Measurements from ENCODE around the gene DPP7. TPM values are rescaled to one million over a fixed set of nuclear protein-coding genes. Genes with fewer than 3 reads are reported as not detected.

The DPP7 gene
- total RNA-seq, 1 experiment from 2014 or later = 139 TPM

DNA sequence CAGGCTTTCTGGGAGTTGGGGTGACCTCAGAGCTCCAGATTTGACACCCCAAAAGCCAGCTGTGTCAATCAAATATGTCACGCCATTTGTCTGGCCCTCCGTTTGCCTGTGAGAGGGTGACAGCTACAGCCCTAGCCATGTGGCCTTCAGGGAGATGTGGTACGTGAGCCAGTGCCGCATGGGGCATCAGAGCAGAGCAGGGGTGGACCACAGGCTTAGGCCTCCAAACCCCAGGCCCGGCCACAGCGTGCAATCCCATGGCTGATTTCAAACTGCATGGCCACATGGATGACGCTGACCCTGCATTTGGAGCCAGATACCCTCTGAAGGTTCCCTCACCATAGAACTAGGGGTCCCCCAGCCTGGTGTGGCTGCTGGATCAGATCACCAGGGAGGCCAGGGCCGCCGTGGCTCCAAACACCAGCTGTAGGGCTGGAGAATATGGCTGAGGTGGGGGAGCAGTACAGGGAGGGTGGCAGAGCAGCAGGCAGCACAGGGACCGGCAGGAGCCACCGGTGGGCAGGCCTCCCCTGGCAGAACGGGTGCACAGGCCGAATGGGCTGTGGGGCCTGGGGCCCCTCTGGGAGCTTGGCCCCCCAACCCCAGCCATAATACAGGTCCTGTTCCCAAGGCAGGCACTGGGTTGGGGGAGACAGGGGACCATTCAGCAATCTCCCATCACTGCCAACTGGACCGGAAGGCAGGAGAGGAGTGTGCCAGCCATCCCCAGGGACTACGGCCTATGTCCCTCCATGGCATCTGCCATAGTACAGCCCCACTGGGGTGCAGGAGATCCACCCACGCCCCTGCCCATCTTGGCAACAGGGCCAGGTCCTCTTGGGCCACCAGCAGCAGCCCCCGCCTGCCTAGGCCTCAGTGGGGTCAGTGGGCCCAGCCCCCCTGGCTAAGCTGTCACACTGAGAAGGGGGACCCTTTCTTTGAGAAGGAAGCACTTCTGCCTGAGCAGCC lies 45.7 kb downstream of the DPP7 start:
- Mint-ChIP-seq H3K27ac (ENCODE audit: low read depth, unreplicated experiment) (no peak overlapping the region), H3K4me3 (ENCODE audit: unreplicated experiment) (peak overlapping the region; percentile 40), H3K4me1 (ENCODE audit: insufficient read depth, unreplicated experiment) (peaks cover 16% of the 10 kb centered on the region), H3K36me3 (ENCODE audit: insufficient read depth, unreplicated experiment) (no peaks in the 10 kb centered on the region), H3K27me3 (ENCODE audit: insufficient read depth, unreplicated experiment) (no peaks in the 10 kb centered on the region), H3K9me3 (ENCODE audit: unreplicated experiment) (no peaks in the 10 kb centered on the region)
- TF ChIP-seq, protein P1, sequence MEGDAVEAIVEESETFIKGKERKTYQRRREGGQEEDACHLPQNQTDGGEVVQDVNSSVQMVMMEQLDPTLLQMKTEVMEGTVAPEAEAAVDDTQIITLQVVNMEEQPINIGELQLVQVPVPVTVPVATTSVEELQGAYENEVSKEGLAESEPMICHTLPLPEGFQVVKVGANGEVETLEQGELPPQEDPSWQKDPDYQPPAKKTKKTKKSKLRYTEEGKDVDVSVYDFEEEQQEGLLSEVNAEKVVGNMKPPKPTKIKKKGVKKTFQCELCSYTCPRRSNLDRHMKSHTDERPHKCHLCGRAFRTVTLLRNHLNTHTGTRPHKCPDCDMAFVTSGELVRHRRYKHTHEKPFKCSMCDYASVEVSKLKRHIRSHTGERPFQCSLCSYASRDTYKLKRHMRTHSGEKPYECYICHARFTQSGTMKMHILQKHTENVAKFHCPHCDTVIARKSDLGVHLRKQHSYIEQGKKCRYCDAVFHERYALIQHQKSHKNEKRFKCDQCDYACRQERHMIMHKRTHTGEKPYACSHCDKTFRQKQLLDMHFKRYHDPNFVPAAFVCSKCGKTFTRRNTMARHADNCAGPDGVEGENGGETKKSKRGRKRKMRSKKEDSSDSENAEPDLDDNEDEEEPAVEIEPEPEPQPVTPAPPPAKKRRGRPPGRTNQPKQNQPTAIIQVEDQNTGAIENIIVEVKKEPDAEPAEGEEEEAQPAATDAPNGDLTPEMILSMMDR (IDR thresholded peaks at IDR 0.05; ENCODE audit: unreplicated experiment) = no peak
- intact Hi-C loops (cut with micrococcal nuclease) = no loop called here
- DNase-seq (ENCODE audit: unreplicated experiment) = no peak
- BruUV-seq (replicated peaks) = no TSS peak
- CTCF ChIA-PET = interaction anchor here (0.6 to 10.9 kb wide), 19 partner anchors 8 to 303 kb away, joined by 3 to 170 read pairs (median 4); partner anchors contain the start of genes ABCA2, FUT7, NPDC1 and UAP1L1
- POLR2A ChIA-PET = interaction anchor here (0.7 to 3.3 kb wide), 10 partner anchors 8 to 22 kb away, joined by 3 to 22 read pairs (median 8); partner anchors contain the start of genes MAN1B1 and NPDC1

DNA sequence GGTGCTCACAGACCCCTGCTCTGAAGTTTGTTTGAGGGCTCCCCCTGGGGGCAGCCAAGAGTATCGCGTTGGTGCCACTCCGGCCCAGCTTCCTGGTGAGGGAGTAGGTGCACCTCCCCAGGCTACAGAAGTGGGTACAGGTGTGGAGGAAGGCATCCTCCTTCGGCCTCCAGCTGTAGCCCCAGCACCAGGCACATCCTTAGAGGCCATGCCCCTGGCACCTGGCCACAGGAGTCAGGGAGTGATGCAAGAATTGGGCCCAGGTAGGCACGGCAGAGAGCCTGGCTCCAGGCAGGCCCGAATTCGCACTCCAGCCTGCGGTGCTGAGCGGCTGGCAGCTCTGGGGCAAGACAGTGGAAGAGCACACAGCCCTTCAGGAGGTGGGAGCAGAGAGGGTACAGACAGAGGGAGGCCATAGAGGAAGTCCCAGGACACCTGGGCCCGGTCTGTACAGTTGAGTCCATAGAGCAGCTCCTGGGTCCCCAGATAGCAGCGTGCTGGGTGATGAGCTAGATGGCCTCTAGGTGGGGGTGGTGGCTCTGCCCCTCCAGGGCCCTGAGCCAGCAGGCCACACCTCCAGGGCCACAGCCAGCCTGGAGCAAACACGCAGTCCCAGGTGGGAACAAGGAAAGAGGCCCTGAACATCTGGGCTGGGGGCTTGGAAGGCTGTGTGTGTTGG lies 46.5 kb downstream of the DPP7 start:
- no peaks in the 10 kb centered on the region for H3K9me3 Mint-ChIP-seq (ENCODE audit: unreplicated experiment)
- intact Hi-C loops (cut with micrococcal nuclease) = no loop called here
- peaks cover 17% of the 10 kb centered on the region for H3K4me1 Mint-ChIP-seq (ENCODE audit: insufficient read depth, unreplicated experiment)
- no peaks in the 10 kb centered on the region for H3K36me3 Mint-ChIP-seq (ENCODE audit: insufficient read depth, unreplicated experiment)
- DNase-seq (ENCODE audit: unreplicated experiment) = peak; percentile 91
- TF ChIP-seq, protein P1 (IDR thresholded peaks at IDR 0.05; ENCODE audit: unreplicated experiment) = peak; percentile 66
- H3K27me3 Mint-ChIP-seq (ENCODE audit: insufficient read depth, unreplicated experiment) = no peaks in the 10 kb centered on the region
- H3K27ac Mint-ChIP-seq (ENCODE audit: low read depth, unreplicated experiment) = no peak overlapping the region
- CTCF ChIA-PET = interaction anchor here (0.6 to 10.9 kb wide), 21 partner anchors 9 to 1026 kb away, joined by 3 to 170 read pairs (median 4); partner anchors contain the start of genes ABCA2, FUT7, NPDC1 and UAP1L1
- peak overlapping the region; percentile 14 for H3K4me3 Mint-ChIP-seq (ENCODE audit: unreplicated experiment)
- POLR2A ChIA-PET = interaction anchor here (0.7 to 2.6 kb wide), 8 partner anchors 9 to 268 kb away, joined by 3 to 19 read pairs (median 4); partner anchors contain the start of genes MAN1B1 and NPDC1
- no TSS peak for BruUV-seq (replicated peaks)

DNA sequence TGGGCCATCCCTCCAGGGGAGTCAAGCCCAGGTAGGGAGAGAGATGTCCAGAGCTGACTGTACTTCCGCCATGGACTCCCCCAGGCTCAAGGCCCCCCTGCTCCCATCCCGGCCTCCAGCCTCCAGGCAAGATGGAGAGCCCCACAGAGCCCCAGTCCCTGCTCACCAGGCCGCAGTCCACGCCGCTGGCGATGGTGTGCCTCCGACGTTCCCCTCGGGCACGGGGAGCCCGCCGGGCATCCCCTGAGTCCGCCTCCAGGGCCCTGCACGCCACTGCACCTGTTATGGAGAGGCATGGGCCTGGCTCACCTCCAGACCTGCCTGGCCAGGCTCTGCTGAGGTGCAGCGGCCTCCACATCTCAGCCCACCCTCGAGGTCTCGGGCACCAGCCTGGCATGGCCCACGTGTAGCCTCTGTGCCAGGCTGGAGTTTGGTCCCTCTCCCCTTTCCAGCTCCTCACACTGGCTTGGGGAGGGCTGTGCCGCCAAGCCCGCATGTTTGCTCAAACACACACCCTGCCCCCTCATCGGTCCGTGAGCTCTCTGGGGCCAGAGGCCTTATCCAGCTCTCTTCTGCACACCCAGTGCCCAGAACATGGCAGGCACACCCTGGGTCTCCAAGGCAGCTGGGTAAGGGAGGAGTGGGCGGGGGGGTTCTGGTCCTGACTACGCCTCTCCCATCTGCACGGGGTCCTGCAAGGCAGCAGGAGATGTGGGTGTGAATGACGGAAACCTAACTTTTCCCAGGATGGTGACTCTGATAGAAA lies 48.3 kb downstream of the DPP7 start:
- no peak for DNase-seq (ENCODE audit: unreplicated experiment)
- CTCF ChIA-PET = interaction anchor here (0.6 to 10.9 kb wide), 10 partner anchors 8 to 272 kb away, joined by 3 to 170 read pairs (median 14); partner anchors contain the start of genes ABCA2, FUT7, MAN1B1 and NPDC1
- no TSS peak for BruUV-seq (replicated peaks)
- H3K9me3 Mint-ChIP-seq (ENCODE audit: unreplicated experiment) = no peaks in the 10 kb centered on the region
- peaks cover 22% of the 10 kb centered on the region for H3K4me1 Mint-ChIP-seq (ENCODE audit: insufficient read depth, unreplicated experiment)
- no peak overlapping the region for H3K4me3 Mint-ChIP-seq (ENCODE audit: unreplicated experiment)
- H3K27ac Mint-ChIP-seq (ENCODE audit: low read depth, unreplicated experiment) = no peak overlapping the region
- no peaks in the 10 kb centered on the region for H3K36me3 Mint-ChIP-seq (ENCODE audit: insufficient read depth, unreplicated experiment)
- POLR2A ChIA-PET = interaction anchor here (1.5 to 2.6 kb wide), 2 partner anchors 20 to 160 kb away, joined by 4 to 19 read pairs; partner anchors contain the start of gene NPDC1
- no peaks in the 10 kb centered on the region for H3K27me3 Mint-ChIP-seq (ENCODE audit: insufficient read depth, unreplicated experiment)
- intact Hi-C loops (cut with micrococcal nuclease) = no loop called here
- TF ChIP-seq, protein P1 (IDR thresholded peaks at IDR 0.05; ENCODE audit: unreplicated experiment) = no peak

Data from MCF 10A (cell line).